Progenitor cell of endocrine pancreas (in vitro differentiated cells): ENCODE results near the gene AKR1C2. TPM values are rescaled to one million over a fixed set of nuclear protein-coding genes. Genes with fewer than 3 reads are reported as not detected.

Source experiments
- DNase-seq: peaks from one replicate; pipeline ENCODE4 v3.0.0; 2021; ENCODE audit warnings: low spot score; ENCODE audit not compliant: unreplicated experiment
- H3K27ac Mint-ChIP-seq: 2 replicates; pipeline ENCODE4 v1.8.0; 2021; ENCODE audit warnings: mild to moderate bottlenecking, moderate library complexity, mixed read lengths
- H3K27me3 Mint-ChIP-seq: 2 replicates; pipeline ENCODE4 v1.8.0; 2021; ENCODE audit warnings: mixed read lengths
- H3K36me3 Mint-ChIP-seq: 2 replicates; pipeline ENCODE4 v1.8.0; 2022; ENCODE audit warnings: mixed read lengths; ENCODE audit not compliant: insufficient read depth
- H3K4me1 Mint-ChIP-seq: 2 replicates; pipeline ENCODE4 v1.8.0; 2021; ENCODE audit warnings: low read depth, mixed read lengths
- H3K4me3 Mint-ChIP-seq: 2 replicates; pipeline ENCODE4 v1.8.0; 2021; ENCODE audit warnings: low read depth, mild to moderate bottlenecking, moderate library complexity, mixed read lengths
- H3K9me3 Mint-ChIP-seq: 2 replicates; pipeline ENCODE4 v1.8.0; 2021; ENCODE audit warnings: low read depth, mixed read lengths
- total RNA-seq: library from RNA; stranded (reverse); gene quantifications from 2 replicates; pipeline ENCODE4 v1.2.1, GENCODE V29; 2021
- TF ChIP-seq, protein P1 (sequence below): fragments of 200-600 bp; sonication (generic); IDR thresholded peaks from one replicate; pipeline ENCODE4 v1.5.0; 2021; ENCODE audit warnings: antibody characterized with exemption, mild to moderate bottlenecking; ENCODE audit not compliant: unreplicated experiment

AKR1C2 gene
- total RNA-seq, 1 donor from 2014 or later: 7.2 TPM

GRCh38 chr10:5038733-5039132 is 35.1 kb upstream of the AKR1C2 start:
- Mint-ChIP-seq H3K27ac (no peak overlapping the region), H3K27me3 (no peaks in the 10 kb centered on the region), H3K36me3 (peaks cover 1% of the 10 kb centered on the region), H3K9me3 (peaks cover 7% of the 10 kb centered on the region), H3K4me3 (no peak overlapping the region), H3K4me1 (peaks cover 20% of the 10 kb centered on the region)
- DNase-seq: no peak
- TF ChIP-seq, protein P1, sequence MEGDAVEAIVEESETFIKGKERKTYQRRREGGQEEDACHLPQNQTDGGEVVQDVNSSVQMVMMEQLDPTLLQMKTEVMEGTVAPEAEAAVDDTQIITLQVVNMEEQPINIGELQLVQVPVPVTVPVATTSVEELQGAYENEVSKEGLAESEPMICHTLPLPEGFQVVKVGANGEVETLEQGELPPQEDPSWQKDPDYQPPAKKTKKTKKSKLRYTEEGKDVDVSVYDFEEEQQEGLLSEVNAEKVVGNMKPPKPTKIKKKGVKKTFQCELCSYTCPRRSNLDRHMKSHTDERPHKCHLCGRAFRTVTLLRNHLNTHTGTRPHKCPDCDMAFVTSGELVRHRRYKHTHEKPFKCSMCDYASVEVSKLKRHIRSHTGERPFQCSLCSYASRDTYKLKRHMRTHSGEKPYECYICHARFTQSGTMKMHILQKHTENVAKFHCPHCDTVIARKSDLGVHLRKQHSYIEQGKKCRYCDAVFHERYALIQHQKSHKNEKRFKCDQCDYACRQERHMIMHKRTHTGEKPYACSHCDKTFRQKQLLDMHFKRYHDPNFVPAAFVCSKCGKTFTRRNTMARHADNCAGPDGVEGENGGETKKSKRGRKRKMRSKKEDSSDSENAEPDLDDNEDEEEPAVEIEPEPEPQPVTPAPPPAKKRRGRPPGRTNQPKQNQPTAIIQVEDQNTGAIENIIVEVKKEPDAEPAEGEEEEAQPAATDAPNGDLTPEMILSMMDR: no peak

DNA sequence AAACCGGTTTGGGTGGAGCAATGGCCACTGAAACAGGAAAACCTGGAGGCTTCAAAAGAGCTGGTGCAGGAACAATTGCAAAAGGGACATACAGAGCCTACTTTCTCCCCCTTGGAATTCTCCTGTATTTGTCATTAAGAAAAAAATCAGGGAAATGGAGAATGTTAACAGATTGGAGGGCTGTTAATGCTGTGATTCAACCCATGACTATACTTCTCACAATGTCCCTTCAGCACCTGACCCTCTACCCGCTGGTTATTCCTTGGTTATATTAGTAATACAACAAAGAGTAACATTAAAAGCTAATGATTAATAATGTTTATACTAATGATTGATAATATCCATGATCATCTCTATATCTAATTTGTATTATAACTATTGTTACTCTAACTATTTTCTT is 34.4 kb upstream of the AKR1C2 start:
- peaks cover 2% of the 10 kb centered on the region for H3K36me3 Mint-ChIP-seq
- no peaks in the 10 kb centered on the region for H3K27me3 Mint-ChIP-seq
- TF ChIP-seq, protein P1: no peak
- no peak overlapping the region for H3K4me3 Mint-ChIP-seq
- DNase-seq: no peak
- no peak overlapping the region for H3K27ac Mint-ChIP-seq
- H3K4me1 Mint-ChIP-seq: peaks cover 20% of the 10 kb centered on the region
- peaks cover 8% of the 10 kb centered on the region for H3K9me3 Mint-ChIP-seq

- no peak overlapping the region for H3K4me3 Mint-ChIP-seq
- H3K9me3 Mint-ChIP-seq: peaks cover 11% of the 10 kb centered on the region
- H3K36me3 Mint-ChIP-seq: peaks cover 4% of the 10 kb centered on the region
- H3K27ac Mint-ChIP-seq: peak overlapping the region; percentile 85
- H3K4me1 Mint-ChIP-seq: peaks cover 18% of the 10 kb centered on the region
- no peak for DNase-seq
- H3K27me3 Mint-ChIP-seq: no peaks in the 10 kb centered on the region
- TF ChIP-seq, protein P1: no peak
Measured at GRCh38 chr10:5036511-5036910, 32.9 kb upstream of the AKR1C2 start.

- peaks cover 15% of the 10 kb centered on the region for H3K9me3 Mint-ChIP-seq
- no peak for DNase-seq
- no peaks in the 10 kb centered on the region for H3K27me3 Mint-ChIP-seq
- H3K36me3 Mint-ChIP-seq: peaks cover 4% of the 10 kb centered on the region
- H3K27ac Mint-ChIP-seq: no peak overlapping the region
- TF ChIP-seq, protein P1: no peak
- H3K4me3 Mint-ChIP-seq: no peak overlapping the region
- H3K4me1 Mint-ChIP-seq: peaks cover 18% of the 10 kb centered on the region
Measured at GRCh38 chr10:5035356-5035755, 31.7 kb upstream of the AKR1C2 start.

GRCh38 chr10:5034588-5034987 is 30.9 kb upstream of the AKR1C2 start:
- H3K27me3 Mint-ChIP-seq: no peaks in the 10 kb centered on the region
- peaks cover 4% of the 10 kb centered on the region for H3K36me3 Mint-ChIP-seq
- H3K4me1 Mint-ChIP-seq: peaks cover 18% of the 10 kb centered on the region
- no peak overlapping the region for H3K4me3 Mint-ChIP-seq
- TF ChIP-seq, protein P1: no peak
- H3K9me3 Mint-ChIP-seq: peaks cover 22% of the 10 kb centered on the region
- DNase-seq: no peak
- no peak overlapping the region for H3K27ac Mint-ChIP-seq
